GM12865 (cell line): ENCODE results near the gene VEZT.
A peak's percentile ranks its signal among the peaks of the same experiment; 100 is the strongest.
"Not testable (repeated sequence)": the region's sequence is repeated elsewhere in the genome, so short reads cannot be mapped to it uniquely, and the experiment has no call there.

ENCODE experiments used
- DNase-seq: peaks from one replicate; pipeline ENCODE4 v3.0.0; 2010; ENCODE audit warnings: low read depth
- H3K4me3 ChIP-seq: 2 replicates; pipeline ENCODE4 v1.5.1; 2011; ENCODE audit warnings: mild to moderate bottlenecking, low read depth, low read length, control low read depth
- TF ChIP-seq, protein P1 (sequence below): IDR thresholded peaks from 2 replicates; pipeline ENCODE4 v1.5.1; 2011; ENCODE audit warnings: low read length, control low read depth, low read depth, inconsistent platforms; ENCODE audit not compliant: insufficient read depth; ENCODE audit errors: missing control alignments

The VEZT gene

DNA sequence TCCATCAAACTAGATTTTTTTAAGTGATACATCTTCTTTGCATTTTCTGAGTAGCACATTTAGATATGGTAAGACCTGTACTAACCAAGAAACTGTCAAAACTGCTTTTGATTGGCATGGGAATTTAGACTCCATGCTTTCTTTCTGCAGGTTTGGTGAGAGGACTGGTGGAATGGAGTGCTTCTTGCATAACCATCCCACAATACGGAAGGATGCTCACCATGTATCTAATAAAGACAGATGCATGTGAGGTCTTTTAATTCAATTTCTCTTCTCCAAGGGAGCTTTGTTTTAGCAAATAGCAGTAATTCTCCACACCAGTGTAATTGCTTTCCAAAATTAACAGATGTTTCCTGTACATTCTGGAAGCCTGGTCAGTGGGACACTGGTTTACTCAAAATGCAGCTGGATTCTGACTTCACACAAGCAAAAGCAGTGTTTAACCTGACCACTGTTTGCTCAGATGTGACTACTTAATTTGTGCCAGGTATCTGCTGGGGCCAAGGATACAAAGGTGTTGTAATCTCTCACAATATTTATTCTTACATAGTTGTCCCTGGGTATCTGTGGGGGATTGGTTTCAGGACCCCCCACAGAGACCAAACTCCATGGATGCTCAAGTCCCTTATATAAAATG is 26.4 kb upstream of the VEZT start:
- DNase-seq, result no peak

DNA sequence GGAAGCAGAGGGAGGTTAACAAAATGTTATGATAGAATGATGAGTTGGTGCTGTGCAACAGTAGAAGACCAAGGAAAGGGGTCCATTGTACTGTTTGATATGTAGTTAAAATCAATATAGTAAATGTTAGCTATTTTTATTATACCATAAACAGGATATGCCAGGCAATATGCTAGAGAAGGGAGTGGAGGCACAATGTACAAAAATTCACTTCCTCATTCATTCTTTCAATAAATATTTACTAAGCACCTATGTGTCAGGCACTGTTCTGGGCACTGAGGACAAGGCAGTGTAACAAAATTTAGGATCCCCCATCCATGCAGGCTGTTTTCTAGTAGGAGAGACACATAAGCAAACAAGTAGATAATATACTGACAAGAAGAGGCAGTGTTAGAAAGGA is 25.3 kb upstream of the VEZT start:
- TF ChIP-seq, protein P1, sequence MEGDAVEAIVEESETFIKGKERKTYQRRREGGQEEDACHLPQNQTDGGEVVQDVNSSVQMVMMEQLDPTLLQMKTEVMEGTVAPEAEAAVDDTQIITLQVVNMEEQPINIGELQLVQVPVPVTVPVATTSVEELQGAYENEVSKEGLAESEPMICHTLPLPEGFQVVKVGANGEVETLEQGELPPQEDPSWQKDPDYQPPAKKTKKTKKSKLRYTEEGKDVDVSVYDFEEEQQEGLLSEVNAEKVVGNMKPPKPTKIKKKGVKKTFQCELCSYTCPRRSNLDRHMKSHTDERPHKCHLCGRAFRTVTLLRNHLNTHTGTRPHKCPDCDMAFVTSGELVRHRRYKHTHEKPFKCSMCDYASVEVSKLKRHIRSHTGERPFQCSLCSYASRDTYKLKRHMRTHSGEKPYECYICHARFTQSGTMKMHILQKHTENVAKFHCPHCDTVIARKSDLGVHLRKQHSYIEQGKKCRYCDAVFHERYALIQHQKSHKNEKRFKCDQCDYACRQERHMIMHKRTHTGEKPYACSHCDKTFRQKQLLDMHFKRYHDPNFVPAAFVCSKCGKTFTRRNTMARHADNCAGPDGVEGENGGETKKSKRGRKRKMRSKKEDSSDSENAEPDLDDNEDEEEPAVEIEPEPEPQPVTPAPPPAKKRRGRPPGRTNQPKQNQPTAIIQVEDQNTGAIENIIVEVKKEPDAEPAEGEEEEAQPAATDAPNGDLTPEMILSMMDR, result no peak
- no peak for DNase-seq
- H3K4me3 ChIP-seq, result no peak overlapping the region

More for the DNA sequence above, 26.4 kb upstream of the VEZT start:
- TF ChIP-seq, protein P1, result no peak
- no peak overlapping the region for H3K4me3 ChIP-seq

DNA sequence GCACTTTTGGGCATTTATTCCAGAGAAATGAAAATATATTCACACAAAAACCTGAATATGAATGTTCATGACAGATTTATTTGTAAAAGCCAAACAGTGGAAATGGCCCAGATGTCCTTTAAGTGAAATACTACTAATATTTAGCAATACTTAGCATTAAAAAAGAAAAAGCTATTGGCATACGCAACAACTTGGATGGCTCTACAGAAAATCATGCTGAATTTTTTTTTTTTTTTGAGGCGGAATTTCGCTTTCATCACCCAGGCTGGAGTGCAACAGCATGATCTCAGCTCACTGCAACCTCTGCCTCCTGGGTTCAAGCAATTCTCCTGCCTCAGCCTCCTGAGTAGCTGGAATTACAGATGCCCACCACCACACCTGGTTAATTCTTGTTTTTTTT is 24.5 kb upstream of the VEZT start:
- TF ChIP-seq, protein P1, result no peak
- DNase-seq, result no peak
- H3K4me3 ChIP-seq, result no peak overlapping the region

DNA sequence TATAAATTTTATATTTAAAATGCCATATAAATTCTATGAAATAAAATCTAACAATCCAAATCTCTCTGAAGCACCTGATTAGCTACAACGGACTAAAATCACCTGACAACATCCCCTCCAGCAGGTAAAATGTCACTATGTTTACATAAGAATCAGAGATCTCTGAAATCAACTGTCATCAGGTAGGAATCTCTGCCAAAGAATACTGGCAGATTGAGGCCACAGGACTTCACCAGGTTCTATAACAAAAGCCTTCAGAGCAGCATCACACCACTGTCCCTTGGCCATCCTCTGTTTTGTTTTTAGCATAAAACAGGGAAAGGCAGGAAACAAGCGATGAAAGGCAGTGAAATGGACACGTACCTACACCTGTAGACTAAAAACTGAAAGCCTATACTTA is 22.5 kb upstream of the VEZT start:
- DNase-seq, result no peak
- no peak overlapping the region for H3K4me3 ChIP-seq
- TF ChIP-seq, protein P1, result no peak

DNA sequence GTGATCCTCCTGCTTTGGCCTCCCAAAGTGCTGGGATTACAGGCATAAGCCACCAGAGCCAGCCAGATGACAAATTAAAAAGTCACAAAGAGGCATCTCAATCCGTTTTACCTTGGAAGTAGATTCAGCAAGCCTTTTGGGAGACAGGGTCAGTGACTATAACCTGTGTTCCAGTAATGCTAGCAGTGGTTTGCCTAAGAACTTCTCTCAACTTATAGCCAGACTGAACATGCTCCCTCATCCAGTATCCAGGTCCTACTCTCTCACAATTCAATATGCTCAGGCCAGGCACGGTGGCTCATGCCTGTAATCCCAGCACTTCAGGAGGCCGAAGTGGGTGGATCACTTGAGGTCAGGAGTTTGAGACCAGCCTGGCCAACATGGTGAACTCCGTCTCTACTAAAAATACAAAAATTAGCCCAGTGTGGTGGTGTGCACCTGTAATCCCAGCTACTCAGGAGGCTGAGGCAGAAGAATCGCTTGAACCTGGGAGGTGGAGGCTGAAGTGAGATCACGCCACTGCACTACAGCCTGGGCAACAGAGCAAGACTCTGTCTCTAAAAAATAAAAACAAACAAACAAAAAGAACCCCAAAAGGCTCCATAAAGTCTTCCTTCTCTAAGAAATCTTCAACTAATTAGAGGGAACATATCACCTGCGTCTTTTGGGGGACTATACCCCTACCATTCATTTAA is 20.6 kb upstream of the VEZT start:
- not testable (repeated sequence) for H3K4me3 ChIP-seq, DNase-seq

DNA sequence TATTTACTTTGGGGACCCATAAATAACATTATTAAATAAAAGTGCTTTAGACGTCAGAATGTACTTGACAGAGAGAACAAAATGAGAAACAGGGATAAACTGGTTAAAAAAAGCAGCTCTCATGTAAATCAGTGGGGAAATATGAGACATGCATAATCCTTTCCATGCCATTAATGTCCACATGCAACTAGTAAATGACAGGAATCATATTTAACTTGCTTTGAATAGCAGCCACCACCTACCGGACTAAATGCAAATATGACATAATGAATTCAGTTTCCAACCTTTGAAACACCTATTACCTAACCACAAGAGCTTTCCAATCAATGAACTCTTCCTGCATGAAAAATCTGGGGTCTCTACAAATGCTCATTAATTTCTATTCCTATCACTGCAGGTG is 20.0 kb upstream of the VEZT start:
- no peak for DNase-seq
- H3K4me3 ChIP-seq, result peak overlapping the region; percentile 10
- TF ChIP-seq, protein P1, result no peak

DNA sequence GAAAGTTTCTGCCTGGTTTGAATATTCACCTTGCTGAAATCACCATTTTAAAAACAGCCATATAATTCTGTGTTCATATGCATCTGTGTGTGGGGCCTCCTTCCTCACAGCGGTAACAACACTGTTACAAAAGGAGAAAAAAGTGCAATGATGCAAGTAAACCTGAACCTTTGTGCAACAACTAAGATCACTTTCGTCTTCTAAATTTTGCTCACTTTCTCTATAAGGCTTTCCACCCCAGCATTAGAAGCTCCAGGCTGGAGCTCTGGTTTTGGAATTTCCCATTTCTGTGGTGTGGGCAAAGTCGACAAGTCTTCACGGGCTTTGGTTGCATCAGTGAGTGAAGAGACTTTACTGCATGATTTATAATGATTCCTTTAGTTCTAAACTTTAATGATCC is 18.7 kb upstream of the VEZT start:
- H3K4me3 ChIP-seq, result peak overlapping the region; percentile 10
- DNase-seq, result peak; percentile 80
- TF ChIP-seq, protein P1, result no peak
